ENCODE results near the gene PRR13. TPM values are rescaled to one million over a fixed set of nuclear protein-coding genes. Genes with fewer than 3 reads are reported as not detected.
"Not testable (repeated sequence)": the region's sequence is repeated elsewhere in the genome, so short reads cannot be mapped to it uniquely, and the experiment has no call there.

PRR13 gene
- polyA plus RNA-seq, 1 donor from 2014 or later = 6.4 TPM

- not testable (repeated sequence) for H3K9ac ChIP-seq (ENCODE audit: low read length); H3K9me2 ChIP-seq (ENCODE audit: insufficient read depth, low read length); H3K4me3 ChIP-seq (ENCODE audit: low read length); H3K27me3 ChIP-seq (ENCODE audit: insufficient read depth, low read depth, low read length); H3K36me3 ChIP-seq (ENCODE audit: insufficient read depth, low read length); H3K9me3 ChIP-seq (ENCODE audit: low read length); H4K20me1 ChIP-seq (ENCODE audit: insufficient read depth); H3K79me2 ChIP-seq (replicated peaks; ENCODE audit: insufficient read depth, low read length); H3K4me2 ChIP-seq (ENCODE audit: low read length); H2AFZ ChIP-seq (ENCODE audit: low read depth, low read length); H3F3A ChIP-seq (ENCODE audit: insufficient read depth, low read length, poor library complexity, severe bottlenecking); H3K27ac ChIP-seq (ENCODE audit: low read length)
Observed at GRCh38 chr12:53402351-53402750, 39.2 kb upstream of the PRR13 start.

GRCh38 chr12:53402871-53403270, 38.7 kb upstream of the PRR13 start:
- H3K9me3 ChIP-seq (ENCODE audit: low read length) = no peaks in the 10 kb centered on the region
- H3K79me2 ChIP-seq (replicated peaks; ENCODE audit: insufficient read depth, low read length) = peaks cover 7% of the 10 kb centered on the region
- no peak overlapping the region for H3K4me3 ChIP-seq (ENCODE audit: low read length)
- no peak overlapping the region for H3K4me2 ChIP-seq (ENCODE audit: low read length)
- no peak overlapping the region for H2AFZ ChIP-seq (ENCODE audit: low read depth, low read length)
- H3K9me2 ChIP-seq (ENCODE audit: insufficient read depth, low read length) = no peaks in the 10 kb centered on the region
- no peak for TF ChIP-seq RAD21 (conservative IDR thresholded peaks at IDR 0.05)
- TF ChIP-seq POLR2AphosphoS5 (IDR thresholded peaks at IDR 0.05) = no peak
- TF ChIP-seq TAF1 (IDR thresholded peaks at IDR 0.05; ENCODE audit: low read depth) = no peak
- H3K27me3 ChIP-seq (ENCODE audit: insufficient read depth, low read depth, low read length) = no peaks in the 10 kb centered on the region
- no peak overlapping the region for H3K9ac ChIP-seq (ENCODE audit: low read length)
- no peaks in the 10 kb centered on the region for H4K20me1 ChIP-seq (ENCODE audit: insufficient read depth)
- no peaks in the 10 kb centered on the region for H3F3A ChIP-seq (ENCODE audit: insufficient read depth, low read length, poor library complexity, severe bottlenecking)
- no peaks in the 10 kb centered on the region for H3K36me3 ChIP-seq (ENCODE audit: insufficient read depth, low read length)
- H3K27ac ChIP-seq (ENCODE audit: low read length) = no peak overlapping the region

- H3K9me2 ChIP-seq (ENCODE audit: insufficient read depth, low read length) = no peaks in the 10 kb centered on the region
- no peak overlapping the region for H3K4me2 ChIP-seq (ENCODE audit: low read length)
- no peaks in the 10 kb centered on the region for H3K9me3 ChIP-seq (ENCODE audit: low read length)
- H3K9ac ChIP-seq (ENCODE audit: low read length) = no peak overlapping the region
- peaks cover 6% of the 10 kb centered on the region for H3K36me3 ChIP-seq (ENCODE audit: insufficient read depth, low read length)
- no peak overlapping the region for H3K27ac ChIP-seq (ENCODE audit: low read length)
- TF ChIP-seq CTCF (IDR thresholded peaks at IDR 0.05; ENCODE audit: poor library complexity, severe bottlenecking) = no peak
- TF ChIP-seq RAD21 (conservative IDR thresholded peaks at IDR 0.05) = no peak
- TF ChIP-seq, protein P1, sequence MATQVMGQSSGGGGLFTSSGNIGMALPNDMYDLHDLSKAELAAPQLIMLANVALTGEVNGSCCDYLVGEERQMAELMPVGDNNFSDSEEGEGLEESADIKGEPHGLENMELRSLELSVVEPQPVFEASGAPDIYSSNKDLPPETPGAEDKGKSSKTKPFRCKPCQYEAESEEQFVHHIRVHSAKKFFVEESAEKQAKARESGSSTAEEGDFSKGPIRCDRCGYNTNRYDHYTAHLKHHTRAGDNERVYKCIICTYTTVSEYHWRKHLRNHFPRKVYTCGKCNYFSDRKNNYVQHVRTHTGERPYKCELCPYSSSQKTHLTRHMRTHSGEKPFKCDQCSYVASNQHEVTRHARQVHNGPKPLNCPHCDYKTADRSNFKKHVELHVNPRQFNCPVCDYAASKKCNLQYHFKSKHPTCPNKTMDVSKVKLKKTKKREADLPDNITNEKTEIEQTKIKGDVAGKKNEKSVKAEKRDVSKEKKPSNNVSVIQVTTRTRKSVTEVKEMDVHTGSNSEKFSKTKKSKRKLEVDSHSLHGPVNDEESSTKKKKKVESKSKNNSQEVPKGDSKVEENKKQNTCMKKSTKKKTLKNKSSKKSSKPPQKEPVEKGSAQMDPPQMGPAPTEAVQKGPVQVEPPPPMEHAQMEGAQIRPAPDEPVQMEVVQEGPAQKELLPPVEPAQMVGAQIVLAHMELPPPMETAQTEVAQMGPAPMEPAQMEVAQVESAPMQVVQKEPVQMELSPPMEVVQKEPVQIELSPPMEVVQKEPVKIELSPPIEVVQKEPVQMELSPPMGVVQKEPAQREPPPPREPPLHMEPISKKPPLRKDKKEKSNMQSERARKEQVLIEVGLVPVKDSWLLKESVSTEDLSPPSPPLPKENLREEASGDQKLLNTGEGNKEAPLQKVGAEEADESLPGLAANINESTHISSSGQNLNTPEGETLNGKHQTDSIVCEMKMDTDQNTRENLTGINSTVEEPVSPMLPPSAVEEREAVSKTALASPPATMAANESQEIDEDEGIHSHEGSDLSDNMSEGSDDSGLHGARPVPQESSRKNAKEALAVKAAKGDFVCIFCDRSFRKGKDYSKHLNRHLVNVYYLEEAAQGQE (IDR thresholded peaks at IDR 0.05; ENCODE audit: borderline replicate concordance) = no peak
- no peak for TF ChIP-seq SMC3 (conservative IDR thresholded peaks at IDR 0.05; ENCODE audit: poor library complexity)
- no peak for TF ChIP-seq EZH2 (IDR thresholded peaks at IDR 0.05; ENCODE audit: borderline replicate concordance, insufficient read depth, low read length, poor library complexity, severe bottlenecking)
- TF ChIP-seq POLR2AphosphoS5 (IDR thresholded peaks at IDR 0.05) = no peak
- TF ChIP-seq EP300 (conservative IDR thresholded peaks at IDR 0.05; ENCODE audit: poor library complexity, severe bottlenecking) = no peak
- no peak for TF ChIP-seq TAF1 (IDR thresholded peaks at IDR 0.05; ENCODE audit: low read depth)
- TF ChIP-seq MXI1 (conservative IDR thresholded peaks at IDR 0.05; ENCODE audit: poor library complexity, severe bottlenecking) = no peak
- H3K79me2 ChIP-seq (replicated peaks; ENCODE audit: insufficient read depth, low read length) = no peaks in the 10 kb centered on the region
- H4K20me1 ChIP-seq (ENCODE audit: insufficient read depth) = no peaks in the 10 kb centered on the region
- no peaks in the 10 kb centered on the region for H3K27me3 ChIP-seq (ENCODE audit: insufficient read depth, low read depth, low read length)
- no peak overlapping the region for H2AFZ ChIP-seq (ENCODE audit: low read depth, low read length)
- H3F3A ChIP-seq (ENCODE audit: insufficient read depth, low read length, poor library complexity, severe bottlenecking) = no peaks in the 10 kb centered on the region
- H3K4me3 ChIP-seq (ENCODE audit: low read length) = no peak overlapping the region
Observed at GRCh38 chr12:53410951-53411350, 30.6 kb upstream of the PRR13 start.

Data from neural cell (in vitro differentiated cells).